BE2C (cell line): ENCODE data around the gene PARD3.

Experiments used
- DNase-seq: peaks from one replicate; pipeline ENCODE4 v3.0.0-alpha.2; 2020
- H3K27me3 ChIP-seq: fragments of 250-450 bp; sonication (Bioruptor Pico); 2 replicates; pipeline ENCODE4 v1.5.1; 2020; ENCODE audit warnings: mild to moderate bottlenecking
- H3K36me3 ChIP-seq: fragments of 250-450 bp; sonication (Bioruptor Pico); 2 replicates; pipeline ENCODE4 v1.5.1; 2020; ENCODE audit warnings: mild to moderate bottlenecking
- H3K4me1 ChIP-seq: fragments of 250-450 bp; sonication (Bioruptor Pico); 2 replicates; pipeline ENCODE4 v1.5.1; 2020
- H3K4me3 ChIP-seq: 2 replicates; pipeline ENCODE4 v1.5.1; 2011; ENCODE audit warnings: low read depth, low read length
- H3K9me3 ChIP-seq: fragments of 250-450 bp; sonication (Bioruptor Pico); 2 replicates; pipeline ENCODE4 v1.5.1; 2020
- CTCF ChIP-seq: IDR thresholded peaks from 2 replicates; pipeline ENCODE4 v1.5.1; 2012; ENCODE audit warnings: mild to moderate bottlenecking, low read depth, low read length

PARD3 gene

GRCh38 chr10:34764472-34764946 lies 50.6 kb downstream of the PARD3 start:
- no peaks in the 10 kb centered on the region for H3K36me3 ChIP-seq
- no peaks in the 10 kb centered on the region for H3K27me3 ChIP-seq
- no peak for TF ChIP-seq CTCF
- DNase-seq: no peak
- peaks cover 10% of the 10 kb centered on the region for H3K4me1 ChIP-seq
- H3K4me3 ChIP-seq: no peak overlapping the region
- no peaks in the 10 kb centered on the region for H3K9me3 ChIP-seq

GRCh38 chr10:34762603-34763299 lies 52.3 kb downstream of the PARD3 start:
- no peaks in the 10 kb centered on the region for H3K9me3 ChIP-seq
- peaks cover 10% of the 10 kb centered on the region for H3K4me1 ChIP-seq
- H3K36me3 ChIP-seq: no peaks in the 10 kb centered on the region
- no peak for TF ChIP-seq CTCF
- DNase-seq: no peak
- no peak overlapping the region for H3K4me3 ChIP-seq
- H3K27me3 ChIP-seq: no peaks in the 10 kb centered on the region

GRCh38 chr10:34762156-34762555 lies 52.9 kb downstream of the PARD3 start:
- H3K36me3 ChIP-seq: no peaks in the 10 kb centered on the region
- TF ChIP-seq CTCF: no peak
- H3K4me3 ChIP-seq: no peak overlapping the region
- H3K27me3 ChIP-seq: no peaks in the 10 kb centered on the region
- DNase-seq: no peak
- H3K9me3 ChIP-seq: no peaks in the 10 kb centered on the region
- peaks cover 10% of the 10 kb centered on the region for H3K4me1 ChIP-seq

- Histone ChIP-seq H3K4me1 (peaks cover 10% of the 10 kb centered on the region), H3K4me3 (no peak overlapping the region), H3K27me3 (no peaks in the 10 kb centered on the region), H3K36me3 (no peaks in the 10 kb centered on the region), H3K9me3 (no peaks in the 10 kb centered on the region)
- no peak for TF ChIP-seq CTCF
- no peak for DNase-seq
Measured at GRCh38 chr10:34761453-34761852, 53.6 kb downstream of the PARD3 start.

- H3K4me1 ChIP-seq: peaks cover 6% of the 10 kb centered on the region
- no peak for DNase-seq
- H3K9me3 ChIP-seq: no peaks in the 10 kb centered on the region
- H3K27me3 ChIP-seq: no peaks in the 10 kb centered on the region
- no peak overlapping the region for H3K4me3 ChIP-seq
- no peaks in the 10 kb centered on the region for H3K36me3 ChIP-seq
- TF ChIP-seq CTCF: no peak
Measured at GRCh38 chr10:34760606-34761005, 54.5 kb downstream of the PARD3 start.

- H3K4me3 ChIP-seq: no peak overlapping the region
- H3K9me3 ChIP-seq: no peaks in the 10 kb centered on the region
- H3K4me1 ChIP-seq: peaks cover 1% of the 10 kb centered on the region
- no peaks in the 10 kb centered on the region for H3K27me3 ChIP-seq
- H3K36me3 ChIP-seq: no peaks in the 10 kb centered on the region
- DNase-seq: no peak
- no peak for TF ChIP-seq CTCF
Measured at GRCh38 chr10:34759837-34760215, 55.3 kb downstream of the PARD3 start.
